OCI-LY3 (cell line): ENCODE data around the gene INKA2.

Experiments
- H2AFZ ChIP-seq: fragments of 200-600, 300-600 bp; shearing (Covaris generic); 2 replicates; pipeline ENCODE4 v1.6.0; 2014; ENCODE audit warnings: antibody characterized with exemption, low read depth, low read length
- H3K27ac ChIP-seq: fragments of 200-600, 300-600 bp; sonication (generic); 2 replicates; pipeline ENCODE4 v1.5.1; 2014; ENCODE audit warnings: mild to moderate bottlenecking, low read length, moderate library complexity, mixed read lengths
- H3K27me3 ChIP-seq: fragments of 200-600, 300-600 bp; sonication (generic); 2 replicates; pipeline ENCODE4 v1.6.1; 2014; ENCODE audit warnings: low read depth, low read length, mixed read lengths
- H3K36me3 ChIP-seq: fragments of 200-600, 300-600 bp; sonication (generic); replicated peaks from 2 replicates; pipeline ENCODE3; 2014; ENCODE audit warnings: low read depth, low read length, mixed read lengths
- H3K4me1 ChIP-seq: fragments of 300-600, 200-600 bp; sonication (generic); 2 replicates; pipeline ENCODE4 v1.6.1; 2014; ENCODE audit warnings: low read length, mixed read lengths
- H3K4me2 ChIP-seq: fragments of 200-600, 300-600 bp; sonication (generic); 2 replicates; pipeline ENCODE4 v1.6.1; 2014; ENCODE audit warnings: low read length, mixed read lengths
- H3K4me3 ChIP-seq: fragments of 300-600, 200-600 bp; sonication (generic); 2 replicates; pipeline ENCODE4 v1.5.1; 2014; ENCODE audit warnings: antibody characterized with exemption, mild to moderate bottlenecking, low read length, moderate library complexity
- H3K79me2 ChIP-seq: fragments of 300-600, 200-600 bp; shearing (Covaris generic); 2 replicates; pipeline ENCODE4 v1.6.1; 2014; ENCODE audit warnings: mild to moderate bottlenecking, low read length, mixed read lengths
- H3K9ac ChIP-seq: fragments of 300-600, 200-600 bp; shearing (Covaris generic); 2 replicates; pipeline ENCODE4 v1.6.0; 2014; ENCODE audit warnings: mild to moderate bottlenecking, low read length, moderate library complexity
- H3K9me3 ChIP-seq: fragments of 200-600, 300-600 bp; shearing (Covaris generic); 2 replicates; pipeline ENCODE4 v1.6.1; 2014; ENCODE audit warnings: low read length, mixed read lengths; ENCODE audit not compliant: insufficient read depth
- H4K20me1 ChIP-seq: fragments of 200-600, 300-600 bp; sonication (generic); 2 replicates; pipeline ENCODE4 v1.6.1; 2016; ENCODE audit warnings: low read length, mixed read lengths; ENCODE audit not compliant: insufficient read depth
- CTCF ChIP-seq: fragments of 200-600, 300-600 bp; sonication (generic); IDR thresholded peaks from 2 replicates; pipeline ENCODE4 v1.5.1; 2014; ENCODE audit warnings: antibody characterized with exemption, low read length, low read depth
- EZH2phosphoT487 ChIP-seq: fragments of 200-600 bp; shearing (Covaris generic); IDR thresholded peaks from 2 replicates; pipeline ENCODE4 v1.6.1; 2018; ENCODE audit warnings: antibody characterized with exemption, mixed run types, low read depth

Gene INKA2

DNA sequence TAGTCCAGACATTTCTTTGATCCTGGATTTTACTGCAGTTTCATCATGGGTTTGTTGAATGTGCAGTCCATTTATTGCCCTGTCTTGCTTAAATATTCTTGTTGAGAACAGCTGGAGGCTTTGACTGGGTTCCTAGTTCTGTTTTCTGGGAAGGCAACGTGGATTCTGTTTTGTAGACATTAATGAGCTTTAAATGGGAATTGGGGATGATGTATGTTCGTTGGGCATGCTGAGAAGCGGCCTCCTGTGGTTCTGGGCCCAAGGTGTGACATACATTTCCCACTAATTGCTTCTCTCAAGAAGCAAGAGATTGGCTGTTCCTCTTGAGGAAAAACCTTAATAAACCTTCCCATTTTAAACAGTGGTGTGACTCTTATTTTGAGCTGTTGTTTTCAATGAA lies 22.9 kb downstream of the INKA2 start:
- Histone ChIP-seq H3K9ac (no peak overlapping the region), H2AFZ (no peak overlapping the region), H3K9me3 (no peaks in the 10 kb centered on the region), H3K36me3 (peaks cover 30% of the 10 kb centered on the region), H3K4me2 (no peak overlapping the region), H3K4me3 (no peak overlapping the region), H3K27ac (no peak overlapping the region), H4K20me1 (peaks cover 8% of the 10 kb centered on the region; the same call in 1 of the 2 replicates), H3K79me2 (no peaks in the 10 kb centered on the region), H3K4me1 (no peaks in the 10 kb centered on the region), H3K27me3 (no peaks in the 10 kb centered on the region)
- TF ChIP-seq EZH2phosphoT487 (no peak), CTCF (no peak)

GRCh38 chr1:111709986-111710385 lies 29.2 kb downstream of the INKA2 start:
- Histone ChIP-seq H3K27me3 (no peaks in the 10 kb centered on the region), H3K4me1 (peaks cover 3% of the 10 kb centered on the region; the same call in 1 of the 2 replicates), H3K4me2 (no peak overlapping the region), H4K20me1 (peaks cover 14% of the 10 kb centered on the region), H3K9me3 (no peaks in the 10 kb centered on the region), H3K36me3 (peaks cover 58% of the 10 kb centered on the region), H3K79me2 (peaks cover 13% of the 10 kb centered on the region), H3K27ac (no peak overlapping the region), H3K4me3 (no peak overlapping the region), H2AFZ (no peak overlapping the region), H3K9ac (no peak overlapping the region)
- TF ChIP-seq CTCF (no peak), EZH2phosphoT487 (no peak)

GRCh38 chr1:111707906-111708305 lies 31.3 kb downstream of the INKA2 start:
- no peak overlapping the region for H3K4me3 ChIP-seq
- TF ChIP-seq EZH2phosphoT487 (no peak), CTCF (no peak)
- no peaks in the 10 kb centered on the region for H3K27me3 ChIP-seq
- H3K9ac ChIP-seq: no peak overlapping the region
- peaks cover 68% of the 10 kb centered on the region for H3K36me3 ChIP-seq
- no peaks in the 10 kb centered on the region for H3K9me3 ChIP-seq
- no peak overlapping the region for H2AFZ ChIP-seq
- H3K27ac ChIP-seq: no peak overlapping the region
- H3K4me2 ChIP-seq: no peak overlapping the region
- H3K4me1 ChIP-seq: peaks cover 3% of the 10 kb centered on the region; the same call in 1 of the 2 replicates
- H4K20me1 ChIP-seq: peaks cover 11% of the 10 kb centered on the region
- H3K79me2 ChIP-seq: peaks cover 15% of the 10 kb centered on the region

- no peaks in the 10 kb centered on the region for H3K9me3 ChIP-seq
- no peak overlapping the region for H3K4me2 ChIP-seq
- H2AFZ ChIP-seq: no peak overlapping the region
- H3K4me3 ChIP-seq: no peak overlapping the region
- H3K9ac ChIP-seq: no peak overlapping the region
- peaks cover 15% of the 10 kb centered on the region for H3K79me2 ChIP-seq
- no peak for TF ChIP-seq EZH2phosphoT487
- no peak for TF ChIP-seq CTCF
- H3K4me1 ChIP-seq: peaks cover 3% of the 10 kb centered on the region; the same call in 1 of the 2 replicates
- H3K36me3 ChIP-seq: peaks cover 64% of the 10 kb centered on the region
- H4K20me1 ChIP-seq: peaks cover 11% of the 10 kb centered on the region
- no peaks in the 10 kb centered on the region for H3K27me3 ChIP-seq
- no peak overlapping the region for H3K27ac ChIP-seq
Observed at GRCh38 chr1:111706921-111707320, 32.3 kb downstream of the INKA2 start.
